Measurements from ENCODE around the gene MYEOV.

DNA sequence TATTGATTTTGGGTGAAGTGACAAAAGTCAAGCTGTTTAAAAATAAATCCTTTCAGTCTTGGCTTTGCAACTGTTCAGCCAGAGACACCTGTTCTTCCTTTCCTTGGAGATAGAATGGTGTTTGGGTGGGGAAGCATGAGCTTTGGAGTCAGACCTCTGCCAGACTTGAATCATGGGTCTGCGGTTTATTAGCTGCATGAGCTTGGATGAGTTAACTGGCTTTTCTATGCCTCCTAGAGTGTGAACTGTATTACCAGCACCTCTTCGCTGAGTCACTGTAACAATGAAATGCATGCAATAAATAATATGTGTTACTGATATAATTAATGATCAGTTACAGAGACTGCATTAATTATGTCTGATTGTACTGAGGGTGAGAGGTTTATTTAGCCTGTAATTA lies 13.5 kb upstream of the MYEOV start:
- TF ChIP-seq, protein P1, sequence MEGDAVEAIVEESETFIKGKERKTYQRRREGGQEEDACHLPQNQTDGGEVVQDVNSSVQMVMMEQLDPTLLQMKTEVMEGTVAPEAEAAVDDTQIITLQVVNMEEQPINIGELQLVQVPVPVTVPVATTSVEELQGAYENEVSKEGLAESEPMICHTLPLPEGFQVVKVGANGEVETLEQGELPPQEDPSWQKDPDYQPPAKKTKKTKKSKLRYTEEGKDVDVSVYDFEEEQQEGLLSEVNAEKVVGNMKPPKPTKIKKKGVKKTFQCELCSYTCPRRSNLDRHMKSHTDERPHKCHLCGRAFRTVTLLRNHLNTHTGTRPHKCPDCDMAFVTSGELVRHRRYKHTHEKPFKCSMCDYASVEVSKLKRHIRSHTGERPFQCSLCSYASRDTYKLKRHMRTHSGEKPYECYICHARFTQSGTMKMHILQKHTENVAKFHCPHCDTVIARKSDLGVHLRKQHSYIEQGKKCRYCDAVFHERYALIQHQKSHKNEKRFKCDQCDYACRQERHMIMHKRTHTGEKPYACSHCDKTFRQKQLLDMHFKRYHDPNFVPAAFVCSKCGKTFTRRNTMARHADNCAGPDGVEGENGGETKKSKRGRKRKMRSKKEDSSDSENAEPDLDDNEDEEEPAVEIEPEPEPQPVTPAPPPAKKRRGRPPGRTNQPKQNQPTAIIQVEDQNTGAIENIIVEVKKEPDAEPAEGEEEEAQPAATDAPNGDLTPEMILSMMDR (IDR thresholded peaks at IDR 0.05; ENCODE audit: low read length): no peak
- no peak for TF ChIP-seq EZH2 (optimal IDR thresholded peaks at IDR 0.05; ENCODE audit: low read depth, low read length)
- TF ChIP-seq EZH2phosphoT487 (IDR thresholded peaks at IDR 0.05; ENCODE audit: low read length): no peak
